MG63 (cell line): Measurements from ENCODE around the gene CEMIP2. TPM values are rescaled to one million over a fixed set of nuclear protein-coding genes. Genes with fewer than 3 reads are reported as not detected.
A peak's percentile ranks its signal among the peaks of the same experiment; 100 is the strongest.

Source experiments
- DNase-seq: peaks from one replicate; pipeline ENCODE4 v3.0.0-alpha.2; 2020
- H3K27me3 ChIP-seq: fragments of 250-450 bp; sonication (Bioruptor Pico); 2 replicates; pipeline ENCODE4 v1.5.1; 2020; ENCODE audit warnings: mild to moderate bottlenecking, moderate library complexity
- H3K36me3 ChIP-seq: fragments of 250-450 bp; sonication (Bioruptor Pico); 2 replicates; pipeline ENCODE4 v1.5.1; 2020; ENCODE audit warnings: mild to moderate bottlenecking, moderate library complexity
- H3K4me3 ChIP-seq: fragments of 250-450 bp; sonication (Bioruptor Pico); 2 replicates; pipeline ENCODE4 v1.5.1; 2020; ENCODE audit warnings: mild to moderate bottlenecking, moderate library complexity
- H3K9me3 ChIP-seq: fragments of 250-450 bp; sonication (Bioruptor Pico); 2 replicates; pipeline ENCODE4 v1.5.1; 2020; ENCODE audit warnings: mild to moderate bottlenecking, moderate library complexity
- total RNA-seq: library from RNA; depleted of rRNA; stranded (reverse); fragments of >200 nt; shearing (Covaris generic); gene quantifications from 2 replicates; pipeline ENCODE4 v1.2.3, GENCODE V29; 2014; ENCODE audit warnings: low replicate concordance

The CEMIP2 gene
- total RNA-seq, 1 experiment from 2014 or later: 7.8 TPM

GRCh38 chr9:71781391-71781790 lies 13.1 kb upstream of the CEMIP2 start:
- no peaks in the 10 kb centered on the region for H3K36me3 ChIP-seq
- H3K9me3 ChIP-seq: no peaks in the 10 kb centered on the region
- DNase-seq: no peak
- H3K27me3 ChIP-seq: no peaks in the 10 kb centered on the region
- no peak overlapping the region for H3K4me3 ChIP-seq

GRCh38 chr9:71780953-71781352 lies 12.6 kb upstream of the CEMIP2 start:
- Histone ChIP-seq H3K4me3 (no peak overlapping the region), H3K36me3 (no peaks in the 10 kb centered on the region), H3K9me3 (no peaks in the 10 kb centered on the region), H3K27me3 (no peaks in the 10 kb centered on the region)
- no peak for DNase-seq

- Histone ChIP-seq H3K27me3 (no peaks in the 10 kb centered on the region), H3K9me3 (no peaks in the 10 kb centered on the region), H3K36me3 (no peaks in the 10 kb centered on the region), H3K4me3 (no peak overlapping the region)
- DNase-seq: no peak
Measured at GRCh38 chr9:71778085-71778484, 9.8 kb upstream of the CEMIP2 start.

GRCh38 chr9:71774920-71775319 lies 6.6 kb upstream of the CEMIP2 start:
- H3K36me3 ChIP-seq: no peaks in the 10 kb centered on the region
- H3K9me3 ChIP-seq: no peaks in the 10 kb centered on the region
- no peak overlapping the region for H3K4me3 ChIP-seq
- H3K27me3 ChIP-seq: no peaks in the 10 kb centered on the region
- no peak for DNase-seq

- no peak for DNase-seq
- Histone ChIP-seq H3K9me3 (no peaks in the 10 kb centered on the region), H3K4me3 (no peak overlapping the region), H3K36me3 (no peaks in the 10 kb centered on the region), H3K27me3 (no peaks in the 10 kb centered on the region)
Measured at GRCh38 chr9:71772726-71773125, 4.4 kb upstream of the CEMIP2 start.

GRCh38 chr9:71770170-71770569 lies 1.9 kb upstream of the CEMIP2 start:
- no peaks in the 10 kb centered on the region for H3K36me3 ChIP-seq
- DNase-seq: no peak
- no peak overlapping the region for H3K4me3 ChIP-seq

GRCh38 chr9:71769175-71770161 lies 1.2 kb upstream of the CEMIP2 start:
- H3K27me3 ChIP-seq: no peaks in the 10 kb centered on the region
- peak overlapping the region; percentile 42 for H3K4me3 ChIP-seq
- peak; percentile 58 for DNase-seq

More at GRCh38 chr9:71770170-71770569, 1.9 kb upstream of the CEMIP2 start:
- Histone ChIP-seq H3K9me3 (no peaks in the 10 kb centered on the region), H3K27me3 (no peaks in the 10 kb centered on the region)

GRCh38 chr9:71767776-71768321 lies 464 bp downstream of the CEMIP2 start:
- no peak for DNase-seq
- Histone ChIP-seq H3K36me3 (no peaks in the 10 kb centered on the region), H3K4me3 (peak overlapping the region; percentile 71)

More at GRCh38 chr9:71769175-71770161, 1.2 kb upstream of the CEMIP2 start:
- no peaks in the 10 kb centered on the region for H3K36me3 ChIP-seq
- H3K9me3 ChIP-seq: no peaks in the 10 kb centered on the region

GRCh38 chr9:71767163-71767775 lies 1.0 kb downstream of the CEMIP2 start:
- no peaks in the 10 kb centered on the region for H3K36me3 ChIP-seq
- no peaks in the 10 kb centered on the region for H3K27me3 ChIP-seq
- no peak for DNase-seq
- H3K4me3 ChIP-seq: peak overlapping the region; percentile 71
- H3K9me3 ChIP-seq: no peaks in the 10 kb centered on the region

More at GRCh38 chr9:71767776-71768321, 464 bp downstream of the CEMIP2 start:
- Histone ChIP-seq H3K9me3 (no peaks in the 10 kb centered on the region), H3K27me3 (no peaks in the 10 kb centered on the region)

- Histone ChIP-seq H3K27me3 (no peaks in the 10 kb centered on the region), H3K4me3 (no peak overlapping the region), H3K9me3 (no peaks in the 10 kb centered on the region), H3K36me3 (no peaks in the 10 kb centered on the region)
- DNase-seq: no peak
Measured at GRCh38 chr9:71766663-71767062, 1.6 kb downstream of the CEMIP2 start.

- no peaks in the 10 kb centered on the region for H3K9me3 ChIP-seq
- DNase-seq: no peak
- no peaks in the 10 kb centered on the region for H3K36me3 ChIP-seq
- no peaks in the 10 kb centered on the region for H3K27me3 ChIP-seq
- no peak overlapping the region for H3K4me3 ChIP-seq
Measured at GRCh38 chr9:71765693-71766092, 2.6 kb downstream of the CEMIP2 start.

GRCh38 chr9:71764891-71765290 lies 3.4 kb downstream of the CEMIP2 start:
- no peak for DNase-seq
- Histone ChIP-seq H3K4me3 (no peak overlapping the region), H3K36me3 (no peaks in the 10 kb centered on the region), H3K27me3 (no peaks in the 10 kb centered on the region), H3K9me3 (no peaks in the 10 kb centered on the region)

- no peaks in the 10 kb centered on the region for H3K9me3 ChIP-seq
- no peaks in the 10 kb centered on the region for H3K27me3 ChIP-seq
- no peak for DNase-seq
- H3K4me3 ChIP-seq: no peak overlapping the region
- no peaks in the 10 kb centered on the region for H3K36me3 ChIP-seq
Measured at GRCh38 chr9:71764463-71764862, 3.9 kb downstream of the CEMIP2 start.

- no peaks in the 10 kb centered on the region for H3K36me3 ChIP-seq
- DNase-seq: no peak
- no peak overlapping the region for H3K4me3 ChIP-seq
- H3K27me3 ChIP-seq: no peaks in the 10 kb centered on the region
- no peaks in the 10 kb centered on the region for H3K9me3 ChIP-seq
Measured at GRCh38 chr9:71763832-71764231, 4.5 kb downstream of the CEMIP2 start.

GRCh38 chr9:71762900-71763653 lies 5.2 kb downstream of the CEMIP2 start:
- Histone ChIP-seq H3K27me3 (no peaks in the 10 kb centered on the region), H3K9me3 (no peaks in the 10 kb centered on the region), H3K4me3 (no peak overlapping the region), H3K36me3 (no peaks in the 10 kb centered on the region)
- DNase-seq: no peak

GRCh38 chr9:71761938-71762353 lies 6.4 kb downstream of the CEMIP2 start:
- H3K27me3 ChIP-seq: no peaks in the 10 kb centered on the region
- no peaks in the 10 kb centered on the region for H3K9me3 ChIP-seq
- no peak for DNase-seq
- no peaks in the 10 kb centered on the region for H3K36me3 ChIP-seq
- no peak overlapping the region for H3K4me3 ChIP-seq

- Histone ChIP-seq H3K36me3 (no peaks in the 10 kb centered on the region), H3K27me3 (no peaks in the 10 kb centered on the region), H3K9me3 (no peaks in the 10 kb centered on the region), H3K4me3 (no peak overlapping the region)
- no peak for DNase-seq
Measured at GRCh38 chr9:71760901-71761300, 7.4 kb downstream of the CEMIP2 start.
